ENCODE results near the gene SLC1A5.

- no peak for TF ChIP-seq CTCF (IDR thresholded peaks at IDR 0.05)
- no peak for TF ChIP-seq JUN (IDR thresholded peaks at IDR 0.05)
- no peak for TF ChIP-seq HEYL (CRISPR knock-in tag; IDR thresholded peaks at IDR 0.05)
- TF ChIP-seq GATA3 (IDR thresholded peaks at IDR 0.05; ENCODE audit: borderline replicate concordance): no peak
- no peak for TF ChIP-seq POLR2A (IDR thresholded peaks at IDR 0.05; ENCODE audit: low read length)
- TF ChIP-seq ESRRA (IDR thresholded peaks at IDR 0.05; ENCODE audit: borderline replicate concordance, low read length): no peak
- no peak for TF ChIP-seq BHLHE40 (IDR thresholded peaks at IDR 0.05; ENCODE audit: low read depth, low read length)
These were observed 46.6 kb upstream of the SLC1A5 start for GRCh38 chr19:46834984-46835383.

Data from A549 (cell line).